Measurements from ENCODE around the gene PDXDC1. TPM values are rescaled to one million over a fixed set of nuclear protein-coding genes. Genes with fewer than 3 reads are reported as not detected.
"Not testable (repeated sequence)": the region's sequence is repeated elsewhere in the genome, so short reads cannot be mapped to it uniquely, and the experiment has no call there.

PDXDC1 gene
- total and polyA plus RNA-seq, 4 donors, result 35.7 to 109 (median 69.6) TPM

- not testable (repeated sequence) for H3K9me3 ChIP-seq (ENCODE audit: control insufficient read depth in 4 of 4, insufficient read depth in 3 of 4, low read length in 3 of 4); ATAC-seq (ENCODE audit: insufficient read depth, low FRiP score); H3K36me3 ChIP-seq (ENCODE audit: control insufficient read depth in 4 of 4, insufficient read depth in 4 of 4, low read length in 4 of 4); DNase-seq; H3K27me3 ChIP-seq (ENCODE audit: control insufficient read depth in 3 of 3, insufficient read depth in 3 of 3, low read length in 2 of 3); H3K4me3 ChIP-seq; H3K9ac ChIP-seq (ENCODE audit: insufficient read depth in 1 of 2, low read length in 2 of 2); H3K27ac ChIP-seq (ENCODE audit: low read depth in 1 of 2, low read length in 1 of 2)
- peaks cover 0 to 28% (median 8%) of the 10 kb centered on the region in 5 donors for H3K4me1 ChIP-seq (ENCODE audit: control insufficient read depth in 5 of 5, insufficient read depth in 5 of 5, low read length in 5 of 5)
- WGBS, 2 donors, result 70 to 80% methylated on average over 25 to 30 of the region's 30 CpGs
These were observed 165.9 kb downstream of the PDXDC1 start for GRCh38 chr16:15140444-15141365.

GRCh38 chr16:15141586-15141985, 166.8 kb downstream of the PDXDC1 start:
- TF ChIP-seq, protein P1, sequence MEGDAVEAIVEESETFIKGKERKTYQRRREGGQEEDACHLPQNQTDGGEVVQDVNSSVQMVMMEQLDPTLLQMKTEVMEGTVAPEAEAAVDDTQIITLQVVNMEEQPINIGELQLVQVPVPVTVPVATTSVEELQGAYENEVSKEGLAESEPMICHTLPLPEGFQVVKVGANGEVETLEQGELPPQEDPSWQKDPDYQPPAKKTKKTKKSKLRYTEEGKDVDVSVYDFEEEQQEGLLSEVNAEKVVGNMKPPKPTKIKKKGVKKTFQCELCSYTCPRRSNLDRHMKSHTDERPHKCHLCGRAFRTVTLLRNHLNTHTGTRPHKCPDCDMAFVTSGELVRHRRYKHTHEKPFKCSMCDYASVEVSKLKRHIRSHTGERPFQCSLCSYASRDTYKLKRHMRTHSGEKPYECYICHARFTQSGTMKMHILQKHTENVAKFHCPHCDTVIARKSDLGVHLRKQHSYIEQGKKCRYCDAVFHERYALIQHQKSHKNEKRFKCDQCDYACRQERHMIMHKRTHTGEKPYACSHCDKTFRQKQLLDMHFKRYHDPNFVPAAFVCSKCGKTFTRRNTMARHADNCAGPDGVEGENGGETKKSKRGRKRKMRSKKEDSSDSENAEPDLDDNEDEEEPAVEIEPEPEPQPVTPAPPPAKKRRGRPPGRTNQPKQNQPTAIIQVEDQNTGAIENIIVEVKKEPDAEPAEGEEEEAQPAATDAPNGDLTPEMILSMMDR (IDR thresholded peaks at IDR 0.05; ENCODE audit: control extremely low read depth, extremely low read depth), result no peak
- 86 to 89% methylated on average over 11 to 15 of the region's 15 CpGs for WGBS, 2 donors
- Histone ChIP-seq H3K4me1 (ENCODE audit: control insufficient read depth in 5 of 5, insufficient read depth in 5 of 5, low read length in 5 of 5) (peaks cover 0 to 37% (median 16%) of the 10 kb centered on the region in 5 donors), H3K27ac (ENCODE audit: low read depth in 1 of 2, low read length in 1 of 2) (no peak overlapping the region), H3K27me3 (ENCODE audit: control insufficient read depth in 3 of 3, insufficient read depth in 3 of 3, low read length in 2 of 3) (no peaks in the 10 kb centered on the region), H3K9ac (ENCODE audit: insufficient read depth in 1 of 2, low read length in 2 of 2) (no peak overlapping the region), H3K36me3 (ENCODE audit: control insufficient read depth in 4 of 4, insufficient read depth in 4 of 4, low read length in 4 of 4) (peaks cover 0 to 2% (median 0%) of the 10 kb centered on the region in 4 donors), H3K4me3 (no peak overlapping the region), H3K9me3 (ENCODE audit: control insufficient read depth in 4 of 4, insufficient read depth in 3 of 4, low read length in 3 of 4) (no peaks in the 10 kb centered on the region)
- ATAC-seq (ENCODE audit: insufficient read depth, low FRiP score) (no peak), DNase-seq (no peak)

DNA sequence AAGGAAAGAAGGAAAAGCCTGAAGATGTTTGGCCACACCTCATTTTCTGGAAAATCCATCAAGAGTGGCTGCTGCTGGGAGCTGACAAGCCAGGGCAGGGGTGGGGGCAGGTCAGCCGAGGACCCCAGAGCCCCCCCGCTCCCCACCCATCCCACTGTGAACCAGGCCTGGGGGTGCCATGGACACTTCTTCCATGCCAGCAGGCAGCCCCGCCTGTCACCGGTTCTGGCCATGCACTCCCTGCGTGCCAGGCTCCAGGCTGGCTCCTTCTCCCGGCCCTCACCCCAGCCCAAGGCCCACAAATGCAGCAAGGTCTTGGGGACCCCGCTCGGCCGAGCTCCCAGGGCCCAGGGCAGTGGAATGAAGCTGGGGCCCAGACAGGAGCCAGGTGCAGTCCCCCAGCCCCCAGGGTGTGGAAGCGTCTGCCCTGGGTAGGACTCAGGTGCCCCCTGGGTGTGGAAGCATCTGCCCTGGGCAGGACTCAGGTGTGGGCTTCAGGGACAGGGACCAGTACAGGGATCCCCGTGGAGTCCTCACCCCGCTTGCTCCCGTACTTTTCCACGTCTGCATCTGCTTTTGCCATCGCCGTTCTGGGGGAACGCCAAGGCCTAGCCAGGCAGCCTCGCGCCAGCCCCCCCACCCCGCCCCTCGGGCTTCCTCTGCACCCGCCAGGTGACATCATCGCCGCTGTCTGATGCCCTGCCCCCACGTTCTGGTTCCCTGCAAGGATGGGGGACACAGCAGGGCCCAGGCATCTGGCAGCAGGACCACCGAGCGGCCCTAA, 167.5 kb downstream of the PDXDC1 start:
- H3K9me3 ChIP-seq (ENCODE audit: control insufficient read depth in 4 of 4, insufficient read depth in 3 of 4, low read length in 3 of 4); H3K27me3 ChIP-seq (ENCODE audit: control insufficient read depth in 3 of 3, insufficient read depth in 3 of 3, low read length in 2 of 3); H3K27ac ChIP-seq (ENCODE audit: low read depth in 1 of 2, low read length in 1 of 2); H3K36me3 ChIP-seq (ENCODE audit: control insufficient read depth in 4 of 4, insufficient read depth in 4 of 4, low read length in 4 of 4); DNase-seq; H3K9ac ChIP-seq (ENCODE audit: insufficient read depth in 1 of 2, low read length in 2 of 2); H3K4me3 ChIP-seq; ATAC-seq (ENCODE audit: insufficient read depth, low FRiP score): not testable (repeated sequence)
- WGBS, 2 donors, result 75% methylated on average over 18 to 22 of the region's 27 CpGs
- peaks cover 0 to 38% (median 16%) of the 10 kb centered on the region in 5 donors for H3K4me1 ChIP-seq (ENCODE audit: control insufficient read depth in 5 of 5, insufficient read depth in 5 of 5, low read length in 5 of 5)

DNA sequence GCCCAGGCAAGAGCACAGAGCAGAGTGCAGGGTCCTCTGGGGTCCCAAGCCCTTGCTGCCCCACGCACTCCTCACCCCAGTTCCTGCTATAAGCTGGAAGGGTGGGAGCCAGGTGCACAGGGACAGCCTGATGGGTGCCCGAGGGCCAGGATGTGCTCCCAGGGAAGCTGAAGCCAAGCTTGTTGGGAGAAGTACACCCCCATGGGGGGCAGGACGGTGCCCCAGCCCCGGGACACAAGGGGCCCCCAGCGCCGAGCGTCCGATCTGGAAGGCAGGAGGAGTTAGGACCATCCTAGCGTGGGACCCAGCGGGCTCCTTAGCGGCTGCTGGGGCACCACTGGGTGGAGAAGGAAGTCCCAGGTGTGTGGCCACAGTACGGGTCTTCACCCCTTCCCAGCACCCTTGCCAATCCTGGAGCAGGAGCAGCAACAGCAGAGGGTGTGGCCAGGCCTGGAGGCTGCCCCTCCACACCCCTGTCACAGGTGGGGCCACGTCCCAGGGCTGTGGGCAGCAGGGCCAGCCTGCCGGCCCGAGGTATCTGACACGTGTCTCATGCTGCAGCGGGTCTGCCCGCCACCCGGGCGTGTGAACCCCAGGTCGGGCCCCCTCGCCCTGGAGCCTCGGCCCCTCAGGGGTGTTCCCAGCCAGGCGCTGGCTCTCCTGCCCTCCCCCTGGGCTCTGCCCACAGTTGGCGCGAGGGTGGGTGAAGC, 168.2 kb downstream of the PDXDC1 start:
- ATAC-seq (ENCODE audit: insufficient read depth, low FRiP score); DNase-seq: not testable (repeated sequence)
- H3K4me1 ChIP-seq (ENCODE audit: control insufficient read depth in 5 of 5, insufficient read depth in 5 of 5, low read length in 5 of 5), result peaks cover 0 to 38% (median 16%) of the 10 kb centered on the region in 5 donors

GRCh38 chr16:15143601-15144091, 168.8 kb downstream of the PDXDC1 start:
- peak in 2 of 3 donors; percentile 14 to 15 for DNase-seq
- H3K36me3 ChIP-seq (ENCODE audit: control insufficient read depth in 4 of 4, insufficient read depth in 4 of 4, low read length in 4 of 4); H3K4me3 ChIP-seq; ATAC-seq (ENCODE audit: insufficient read depth, low FRiP score); H3K27me3 ChIP-seq (ENCODE audit: control insufficient read depth in 3 of 3, insufficient read depth in 3 of 3, low read length in 2 of 3); H3K9ac ChIP-seq (ENCODE audit: insufficient read depth in 1 of 2, low read length in 2 of 2); H3K9me3 ChIP-seq (ENCODE audit: control insufficient read depth in 4 of 4, insufficient read depth in 3 of 4, low read length in 3 of 4): not testable (repeated sequence)
- peak overlapping the region; percentile 69 to 85 for H3K27ac ChIP-seq (ENCODE audit: low read depth in 1 of 2, low read length in 1 of 2)
- peaks cover 0 to 38% (median 16%) of the 10 kb centered on the region in 5 donors for H3K4me1 ChIP-seq (ENCODE audit: control insufficient read depth in 5 of 5, insufficient read depth in 5 of 5, low read length in 5 of 5)
- 33 to 56% methylated on average over 20 to 26 of the region's 26 CpGs for WGBS, 2 donors

More for the DNA sequence above, 168.2 kb downstream of the PDXDC1 start:
- H3K9me3 ChIP-seq (ENCODE audit: control insufficient read depth in 4 of 4, insufficient read depth in 3 of 4, low read length in 3 of 4); H3K27me3 ChIP-seq (ENCODE audit: control insufficient read depth in 3 of 3, insufficient read depth in 3 of 3, low read length in 2 of 3); H3K9ac ChIP-seq (ENCODE audit: insufficient read depth in 1 of 2, low read length in 2 of 2); H3K36me3 ChIP-seq (ENCODE audit: control insufficient read depth in 4 of 4, insufficient read depth in 4 of 4, low read length in 4 of 4); H3K4me3 ChIP-seq: not testable (repeated sequence)
- 63 to 74% methylated on average over 17 to 22 of the region's 26 CpGs for WGBS, 2 donors
- H3K27ac ChIP-seq (ENCODE audit: low read depth in 1 of 2, low read length in 1 of 2), result peak overlapping the region in 1 of 2 donors; percentile 69

GRCh38 chr16:15144092-15144631, 169.3 kb downstream of the PDXDC1 start:
- WGBS, 2 donors, result 10 to 16% methylated on average over 21 to 22 of the region's 22 CpGs
- Histone ChIP-seq H3K4me1 (ENCODE audit: control insufficient read depth in 5 of 5, insufficient read depth in 5 of 5, low read length in 5 of 5) (peaks cover 0 to 38% (median 16%) of the 10 kb centered on the region in 5 donors), H3K27ac (ENCODE audit: low read depth in 1 of 2, low read length in 1 of 2) (peak overlapping the region; percentile 69 to 85)
- not testable (repeated sequence) for H3K9me3 ChIP-seq (ENCODE audit: control insufficient read depth in 4 of 4, insufficient read depth in 3 of 4, low read length in 3 of 4); H3K27me3 ChIP-seq (ENCODE audit: control insufficient read depth in 3 of 3, insufficient read depth in 3 of 3, low read length in 2 of 3); H3K9ac ChIP-seq (ENCODE audit: insufficient read depth in 1 of 2, low read length in 2 of 2); H3K4me3 ChIP-seq; H3K36me3 ChIP-seq (ENCODE audit: control insufficient read depth in 4 of 4, insufficient read depth in 4 of 4, low read length in 4 of 4)
- ATAC-seq (ENCODE audit: insufficient read depth, low FRiP score) (peak; percentile 8), DNase-seq (peak; percentile 68 to 72 (median 72))
